Measurements from ENCODE around the gene PARVB. TPM values are rescaled to one million over a fixed set of nuclear protein-coding genes. Genes with fewer than 3 reads are reported as not detected.

The PARVB gene
- total and polyA plus RNA-seq, 11 donors = 54.9 to 172 (median 95.8) TPM

DNA sequence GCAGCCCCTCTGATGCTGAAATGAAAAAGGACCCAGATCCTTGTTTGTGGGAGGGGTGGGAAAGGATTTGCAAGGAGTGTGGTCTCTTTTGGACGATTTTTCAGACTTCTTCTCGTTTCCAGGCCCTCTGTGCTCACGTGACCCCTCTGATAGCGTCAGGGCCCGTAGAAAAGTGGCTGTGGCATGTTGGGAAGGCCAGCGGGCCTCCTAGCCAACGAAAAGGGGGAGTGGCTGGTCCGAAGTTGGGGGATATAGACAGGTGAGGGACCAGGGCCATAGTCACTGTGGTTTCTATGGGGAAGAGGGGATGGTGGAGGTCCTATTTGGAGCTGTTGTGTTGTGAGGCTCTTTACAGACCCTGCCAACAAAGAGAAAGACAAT, 6.6 kb downstream of the PARVB start:
- peaks cover 0 to 5% (median 0%) of the 10 kb centered on the region in 12 donors for H3K9me3 ChIP-seq
- H3K27me3 ChIP-seq = no peaks in the 10 kb centered on the region
- ATAC-seq (no peak), DNase-seq (no peak)
- H3K4me1 ChIP-seq = peaks cover 19 to 80% (median 45%) of the 10 kb centered on the region in 12 donors
- intact Hi-C loops (cut with DNase I) = no loop called here
- H3K4me3 ChIP-seq = no peak overlapping the region
- H3K36me3 ChIP-seq = no peaks in the 10 kb centered on the region
- H3K27ac ChIP-seq = peak overlapping the region; percentile 19 to 98 (median 78)
- 53 to 74% (median 61%) methylated on average over 8 of the region's 8 CpGs for WGBS, 4 donors
- peak in 1 of 2 donors; percentile 9 for TF ChIP-seq POLR2A (IDR thresholded peaks at IDR 0.05)
- TF ChIP-seq, protein P1, sequence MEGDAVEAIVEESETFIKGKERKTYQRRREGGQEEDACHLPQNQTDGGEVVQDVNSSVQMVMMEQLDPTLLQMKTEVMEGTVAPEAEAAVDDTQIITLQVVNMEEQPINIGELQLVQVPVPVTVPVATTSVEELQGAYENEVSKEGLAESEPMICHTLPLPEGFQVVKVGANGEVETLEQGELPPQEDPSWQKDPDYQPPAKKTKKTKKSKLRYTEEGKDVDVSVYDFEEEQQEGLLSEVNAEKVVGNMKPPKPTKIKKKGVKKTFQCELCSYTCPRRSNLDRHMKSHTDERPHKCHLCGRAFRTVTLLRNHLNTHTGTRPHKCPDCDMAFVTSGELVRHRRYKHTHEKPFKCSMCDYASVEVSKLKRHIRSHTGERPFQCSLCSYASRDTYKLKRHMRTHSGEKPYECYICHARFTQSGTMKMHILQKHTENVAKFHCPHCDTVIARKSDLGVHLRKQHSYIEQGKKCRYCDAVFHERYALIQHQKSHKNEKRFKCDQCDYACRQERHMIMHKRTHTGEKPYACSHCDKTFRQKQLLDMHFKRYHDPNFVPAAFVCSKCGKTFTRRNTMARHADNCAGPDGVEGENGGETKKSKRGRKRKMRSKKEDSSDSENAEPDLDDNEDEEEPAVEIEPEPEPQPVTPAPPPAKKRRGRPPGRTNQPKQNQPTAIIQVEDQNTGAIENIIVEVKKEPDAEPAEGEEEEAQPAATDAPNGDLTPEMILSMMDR (IDR thresholded peaks at IDR 0.05) = no peak

DNA sequence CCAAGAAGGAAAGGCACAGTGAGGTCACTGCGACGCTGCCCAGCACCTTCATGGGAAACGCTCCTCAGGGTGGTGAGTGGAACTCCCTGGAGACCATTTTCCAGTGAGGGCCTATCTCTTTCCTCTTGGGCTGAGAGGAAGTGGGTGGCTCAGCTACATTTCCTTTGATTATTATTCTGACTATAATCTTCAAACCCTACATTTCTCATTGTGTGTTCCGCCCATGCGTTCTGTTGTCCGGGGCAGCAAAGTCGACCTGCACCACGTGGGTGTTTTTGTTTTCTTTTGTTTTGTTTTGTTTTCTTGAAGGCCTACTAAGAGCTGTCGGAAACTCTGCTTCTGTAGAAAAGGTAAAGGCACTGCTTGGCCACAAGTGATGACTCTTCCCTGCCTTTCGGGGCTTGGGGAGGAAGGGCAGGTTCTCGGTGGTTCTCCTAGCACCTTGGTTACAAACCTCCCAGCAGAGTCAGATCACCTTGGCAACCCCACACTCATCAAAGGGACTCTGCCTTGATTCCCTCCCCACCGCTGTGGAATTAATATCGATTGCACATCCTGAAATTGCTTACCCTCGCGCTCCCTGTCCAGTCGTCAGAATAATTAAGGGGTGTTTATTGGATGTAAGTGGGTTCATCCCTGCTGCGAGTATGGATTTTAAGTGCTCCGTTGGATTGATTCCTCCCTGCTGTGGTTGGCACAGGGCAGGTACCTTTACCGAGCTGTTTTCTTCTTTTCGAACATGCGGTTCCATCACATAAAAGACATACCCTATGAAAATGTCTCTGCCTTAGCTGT, 7.3 kb downstream of the PARVB start:
- ATAC-seq (peak in 2 of 4 donors; percentile 1 to 44), DNase-seq (peak in 2 of 5 donors; percentile 28 to 60)
- Histone ChIP-seq H3K9me3 (peaks cover 0 to 5% (median 0%) of the 10 kb centered on the region in 12 donors), H3K4me1 (peaks cover 19 to 73% (median 44%) of the 10 kb centered on the region in 12 donors), H3K27me3 (no peaks in the 10 kb centered on the region), H3K36me3 (no peaks in the 10 kb centered on the region), H3K27ac (peak overlapping the region; percentile 49 to 98 (median 79)), H3K4me3 (no peak overlapping the region)
- TF ChIP-seq, protein P1 (IDR thresholded peaks at IDR 0.05) = no peak
- TF ChIP-seq POLR2A (IDR thresholded peaks at IDR 0.05) = no peak
- intact Hi-C loops (cut with DNase I) = no loop called here
- WGBS, 4 donors = 63 to 75% (median 70%) methylated on average over 21 of the region's 21 CpGs

- no peaks in the 10 kb centered on the region for H3K36me3 ChIP-seq
- H3K9me3 ChIP-seq = peaks cover 0 to 5% (median 0%) of the 10 kb centered on the region in 12 donors
- H3K27ac ChIP-seq = peak overlapping the region in 10 of 12 donors; percentile 4 to 98 (median 74)
- intact Hi-C loops (cut with DNase I) = no loop called here
- no peaks in the 10 kb centered on the region for H3K27me3 ChIP-seq
- no peak for DNase-seq
- H3K4me3 ChIP-seq = no peak overlapping the region
- ATAC-seq = peak in 3 of 4 donors; percentile 25 to 60 (median 36)
- WGBS, 4 donors = 81 to 87% (median 86%) methylated on average over 13 to 14 of the region's 14 CpGs
- H3K4me1 ChIP-seq = peaks cover 17 to 69% (median 43%) of the 10 kb centered on the region in 12 donors
- TF ChIP-seq POLR2A (IDR thresholded peaks at IDR 0.05) = no peak
- TF ChIP-seq, protein P1 (IDR thresholded peaks at IDR 0.05) = no peak
Observed at GRCh38 chr22:44032126-44032730, 8.1 kb downstream of the PARVB start.

DNA sequence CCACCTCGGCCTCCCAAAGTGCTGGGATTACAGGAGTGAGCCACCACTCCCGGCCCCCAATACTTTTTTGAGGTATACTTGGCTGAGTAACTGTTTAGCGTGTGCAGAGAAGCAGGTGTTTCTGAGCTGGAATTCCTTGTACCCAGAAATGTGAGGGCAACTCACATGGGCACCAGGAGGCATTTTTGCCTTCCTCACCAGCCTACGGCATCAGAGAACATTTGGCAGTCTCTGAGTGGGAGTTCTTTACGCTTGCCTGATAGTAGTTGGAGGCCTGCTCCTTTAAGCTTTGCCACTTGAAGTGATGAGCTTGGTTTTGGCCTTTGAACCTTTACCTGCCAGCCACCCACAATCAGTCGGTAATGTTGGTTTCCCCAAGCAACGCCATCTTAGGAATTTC, 9.2 kb downstream of the PARVB start:
- no peaks in the 10 kb centered on the region for H3K27me3 ChIP-seq
- DNase-seq (no peak), ATAC-seq (no peak)
- no peak overlapping the region for H3K4me3 ChIP-seq
- intact Hi-C loops (cut with DNase I) = no loop called here
- no peak for TF ChIP-seq POLR2A (IDR thresholded peaks at IDR 0.05)
- TF ChIP-seq, protein P1 (IDR thresholded peaks at IDR 0.05) = no peak
- peak overlapping the region in 7 of 12 donors; percentile 35 to 98 (median 46) for H3K27ac ChIP-seq
- no peaks in the 10 kb centered on the region for H3K36me3 ChIP-seq
- H3K9me3 ChIP-seq = peaks cover 0 to 5% (median 0%) of the 10 kb centered on the region in 12 donors
- WGBS, 4 donors = 81 to 95% (median 90%) methylated on average over 7 of the region's 7 CpGs
- peaks cover 17 to 69% (median 46%) of the 10 kb centered on the region in 12 donors for H3K4me1 ChIP-seq
